ENCODE results near the gene TMEM163.

The TMEM163 gene

DNA sequence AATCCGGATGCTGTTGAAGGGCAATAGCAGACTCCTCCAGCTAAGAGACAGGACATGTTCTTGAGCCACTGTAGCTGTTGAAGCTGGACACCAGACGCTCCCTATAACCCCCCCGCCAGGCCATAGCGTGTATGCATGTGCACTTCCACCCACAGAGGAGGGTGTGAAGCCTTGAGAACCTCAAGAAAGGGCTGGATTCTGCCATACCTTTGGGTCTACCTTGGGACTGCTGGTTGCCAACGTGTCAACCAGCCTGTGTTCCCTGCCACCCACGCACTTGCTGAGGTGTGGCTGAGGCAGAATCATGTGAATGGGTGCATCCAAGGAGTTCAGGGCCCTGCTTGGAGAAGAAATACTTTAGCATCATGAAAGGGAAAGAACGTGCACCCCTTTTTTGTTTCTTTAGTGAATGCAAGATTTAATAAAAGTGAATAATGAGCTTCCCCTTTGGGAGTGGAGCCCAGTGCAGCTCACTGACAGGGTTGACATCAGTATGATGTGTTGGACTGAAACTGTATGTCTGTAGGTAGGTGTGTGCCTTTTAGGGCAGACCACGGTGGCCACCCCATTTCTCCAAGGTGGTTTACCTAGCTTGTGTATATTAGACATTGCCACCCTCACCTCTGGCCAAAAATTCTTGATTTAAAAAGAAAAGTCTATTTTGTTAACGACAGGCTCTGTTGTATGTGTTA is 266.6 kb downstream of the TMEM163 start:
- no peaks in the 10 kb centered on the region for H3K27me3 ChIP-seq (ENCODE audit: insufficient read depth, low read length)
- no peak overlapping the region for H3K27ac ChIP-seq (ENCODE audit: low read depth, low read length)
- WGBS: 94% methylated on average over 7 of the region's 9 CpGs
- no peaks in the 10 kb centered on the region for H3K4me1 ChIP-seq (ENCODE audit: insufficient read depth, low read length)
- H3K36me3 ChIP-seq (ENCODE audit: insufficient read depth, low read length): no peaks in the 10 kb centered on the region
- no peaks in the 10 kb centered on the region for H3K9me3 ChIP-seq (ENCODE audit: insufficient read depth, low read depth, low read length)
- H3K9ac ChIP-seq (ENCODE audit: low read depth, low read length): no peak overlapping the region
- H3K4me3 ChIP-seq (ENCODE audit: low read length): no peak overlapping the region

DNA sequence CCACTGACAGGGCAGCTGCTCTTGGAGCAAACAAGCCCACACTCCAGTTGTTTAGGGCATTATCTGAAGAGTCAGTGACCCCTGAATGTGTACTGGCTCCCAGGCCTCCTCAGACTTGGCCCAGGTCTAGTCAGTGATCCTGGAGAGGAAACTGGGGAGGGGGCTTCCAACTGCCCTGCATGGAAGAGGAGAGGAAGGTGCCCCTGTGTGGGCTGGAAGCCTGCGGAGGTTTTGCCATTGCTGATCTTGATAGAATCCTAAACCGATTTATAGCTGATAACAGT is 267.5 kb downstream of the TMEM163 start:
- no peaks in the 10 kb centered on the region for H3K27me3 ChIP-seq (ENCODE audit: insufficient read depth, low read length)
- H3K9me3 ChIP-seq (ENCODE audit: insufficient read depth, low read depth, low read length): no peaks in the 10 kb centered on the region
- no peak overlapping the region for H3K4me3 ChIP-seq (ENCODE audit: low read length)
- 73% methylated on average over 2 of the region's 2 CpGs for WGBS
- H3K27ac ChIP-seq (ENCODE audit: low read depth, low read length): no peak overlapping the region
- no peaks in the 10 kb centered on the region for H3K36me3 ChIP-seq (ENCODE audit: insufficient read depth, low read length)
- H3K9ac ChIP-seq (ENCODE audit: low read depth, low read length): no peak overlapping the region
- H3K4me1 ChIP-seq (ENCODE audit: insufficient read depth, low read length): no peaks in the 10 kb centered on the region

DNA sequence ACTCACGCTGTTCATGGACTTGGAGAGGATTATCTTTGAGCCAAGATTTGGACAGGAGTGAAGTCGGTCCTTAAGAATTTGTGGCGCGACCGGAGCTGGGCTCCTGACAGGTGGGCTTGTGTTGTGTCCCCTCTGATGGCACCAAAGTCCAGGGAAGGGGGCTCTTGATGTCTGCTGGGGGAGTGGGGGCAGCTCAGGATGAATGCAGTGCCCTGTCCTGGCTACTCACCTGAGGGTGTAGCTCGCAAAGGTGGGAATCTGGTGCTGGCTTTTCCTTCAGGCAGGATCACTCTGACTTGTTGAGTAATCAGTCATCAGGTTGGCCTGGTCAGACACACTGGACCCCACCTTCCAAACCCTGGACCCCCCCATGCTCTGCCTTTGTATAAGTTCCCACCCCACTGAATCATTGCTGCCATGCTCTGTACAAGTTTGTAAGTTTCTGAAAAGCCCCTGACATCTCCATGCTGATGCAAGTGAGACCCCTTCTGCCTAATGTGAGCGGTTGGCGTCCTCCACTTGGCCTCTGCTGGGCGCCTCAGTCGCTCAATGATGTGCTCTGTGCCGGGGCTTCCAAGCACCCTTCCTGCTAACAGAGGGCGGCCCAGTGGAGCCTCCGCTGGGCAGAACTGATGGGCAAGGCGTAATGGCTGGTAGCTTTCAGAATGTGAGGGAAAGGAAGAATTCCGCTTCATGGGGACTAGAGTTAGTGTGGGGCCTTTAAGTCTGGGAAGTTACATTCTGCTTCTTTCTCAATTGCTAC is 268.9 kb downstream of the TMEM163 start:
- Histone ChIP-seq H3K4me1 (ENCODE audit: insufficient read depth, low read length) (no peaks in the 10 kb centered on the region), H3K27me3 (ENCODE audit: insufficient read depth, low read length) (no peaks in the 10 kb centered on the region), H3K27ac (ENCODE audit: low read depth, low read length) (no peak overlapping the region), H3K9me3 (ENCODE audit: insufficient read depth, low read depth, low read length) (no peaks in the 10 kb centered on the region), H3K9ac (ENCODE audit: low read depth, low read length) (no peak overlapping the region), H3K4me3 (ENCODE audit: low read length) (no peak overlapping the region), H3K36me3 (ENCODE audit: insufficient read depth, low read length) (no peaks in the 10 kb centered on the region)
- 96% methylated on average over 15 of the region's 15 CpGs for WGBS

DNA sequence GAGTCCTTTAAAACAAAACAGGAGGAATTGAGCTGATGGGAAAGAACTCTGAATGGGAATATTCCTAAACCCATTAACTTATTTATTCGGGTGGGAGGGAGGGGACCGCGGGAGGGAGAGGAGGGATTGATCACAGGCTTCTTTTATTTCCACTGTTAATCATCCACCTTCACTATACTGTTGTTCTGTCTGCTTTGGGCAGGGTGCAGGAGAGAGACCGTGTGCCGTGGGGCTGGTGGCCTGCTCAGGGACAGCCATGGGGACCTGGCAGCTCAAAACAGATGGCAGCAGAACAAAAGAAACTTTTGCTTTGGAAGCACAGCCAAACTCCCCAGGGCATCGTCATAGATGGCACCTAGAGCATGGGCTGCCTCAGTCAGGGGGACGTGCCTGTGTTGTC is 269.6 kb downstream of the TMEM163 start:
- Histone ChIP-seq H3K36me3 (ENCODE audit: insufficient read depth, low read length) (no peaks in the 10 kb centered on the region), H3K4me1 (ENCODE audit: insufficient read depth, low read length) (no peaks in the 10 kb centered on the region), H3K27ac (ENCODE audit: low read depth, low read length) (no peak overlapping the region), H3K4me3 (ENCODE audit: low read length) (no peak overlapping the region), H3K9ac (ENCODE audit: low read depth, low read length) (no peak overlapping the region), H3K9me3 (ENCODE audit: insufficient read depth, low read depth, low read length) (no peaks in the 10 kb centered on the region), H3K27me3 (ENCODE audit: insufficient read depth, low read length) (no peaks in the 10 kb centered on the region)
- WGBS: 93% methylated on average over 4 of the region's 7 CpGs

- 96% methylated on average over 6 of the region's 6 CpGs for WGBS
- Histone ChIP-seq H3K36me3 (ENCODE audit: insufficient read depth, low read length) (no peaks in the 10 kb centered on the region), H3K9ac (ENCODE audit: low read depth, low read length) (no peak overlapping the region), H3K27me3 (ENCODE audit: insufficient read depth, low read length) (no peaks in the 10 kb centered on the region), H3K4me3 (ENCODE audit: low read length) (no peak overlapping the region), H3K9me3 (ENCODE audit: insufficient read depth, low read depth, low read length) (no peaks in the 10 kb centered on the region), H3K4me1 (ENCODE audit: insufficient read depth, low read length) (no peaks in the 10 kb centered on the region), H3K27ac (ENCODE audit: low read depth, low read length) (no peak overlapping the region)
Observed at GRCh38 chr2:134448650-134449049, 270.1 kb downstream of the TMEM163 start.

GRCh38 chr2:134447669-134448068 is 271.1 kb downstream of the TMEM163 start:
- Histone ChIP-seq H3K4me1 (ENCODE audit: insufficient read depth, low read length) (no peaks in the 10 kb centered on the region), H3K27ac (ENCODE audit: low read depth, low read length) (no peak overlapping the region), H3K9me3 (ENCODE audit: insufficient read depth, low read depth, low read length) (no peaks in the 10 kb centered on the region), H3K27me3 (ENCODE audit: insufficient read depth, low read length) (no peaks in the 10 kb centered on the region), H3K36me3 (ENCODE audit: insufficient read depth, low read length) (no peaks in the 10 kb centered on the region), H3K9ac (ENCODE audit: low read depth, low read length) (no peak overlapping the region), H3K4me3 (ENCODE audit: low read length) (no peak overlapping the region)
- 87% methylated on average over 4 of the region's 4 CpGs for WGBS

DNA sequence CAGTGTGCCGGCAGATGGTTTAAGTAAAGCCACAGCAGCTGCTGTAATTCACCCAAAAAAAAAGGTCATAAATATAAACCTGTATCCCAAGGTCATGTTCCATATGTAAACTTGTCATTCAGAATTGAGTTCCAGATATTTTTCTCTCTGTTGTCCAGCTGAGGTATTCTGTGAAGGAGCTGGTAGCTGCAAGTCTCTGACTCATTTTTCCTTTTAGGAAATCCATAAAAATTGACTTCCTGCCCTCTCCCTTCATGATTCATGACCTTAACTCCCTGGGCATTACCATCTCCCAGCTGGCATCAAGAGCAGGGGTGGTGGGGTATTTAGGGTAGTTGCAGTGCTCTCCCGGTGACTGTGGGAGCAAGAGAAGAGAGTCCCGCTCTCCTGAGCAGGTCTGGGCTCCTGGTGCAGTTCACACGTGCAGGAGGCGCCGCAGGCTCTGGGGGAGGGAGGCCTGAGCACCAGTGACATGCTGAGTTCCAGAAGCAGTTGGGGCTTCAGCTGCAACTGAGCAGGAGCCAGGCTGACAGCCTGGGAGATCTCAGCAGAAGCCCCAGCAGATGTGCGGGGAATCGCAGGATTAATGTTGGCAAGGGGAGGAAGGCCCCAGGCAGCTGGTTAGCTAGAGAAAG is 272.3 kb downstream of the TMEM163 start:
- Histone ChIP-seq H3K36me3 (ENCODE audit: insufficient read depth, low read length) (no peaks in the 10 kb centered on the region), H3K4me1 (ENCODE audit: insufficient read depth, low read length) (no peaks in the 10 kb centered on the region), H3K9me3 (ENCODE audit: insufficient read depth, low read depth, low read length) (no peaks in the 10 kb centered on the region)

DNA sequence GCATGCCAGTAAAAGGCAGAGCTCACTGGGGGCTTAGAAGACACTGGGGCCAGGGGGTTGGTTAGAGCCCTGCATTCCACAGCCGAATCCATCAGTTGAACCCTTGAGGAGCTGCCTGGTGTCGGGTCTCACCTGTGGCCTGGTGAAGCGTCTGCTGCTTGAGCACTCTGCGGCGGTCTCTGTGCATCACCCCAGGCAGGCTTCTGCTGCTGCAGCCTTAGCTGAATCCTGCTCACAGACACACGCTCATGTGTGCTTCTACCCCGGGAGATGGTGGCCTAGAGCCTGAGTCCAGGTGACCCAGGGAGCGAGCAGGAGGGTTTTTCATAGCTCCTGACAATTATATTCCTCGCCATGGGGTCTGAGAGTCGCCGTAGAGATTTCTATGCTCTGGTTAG is 272.8 kb downstream of the TMEM163 start:
- WGBS: 94% methylated on average over 11 of the region's 11 CpGs
- Histone ChIP-seq H3K27ac (ENCODE audit: low read depth, low read length) (no peak overlapping the region), H3K36me3 (ENCODE audit: insufficient read depth, low read length) (no peaks in the 10 kb centered on the region), H3K9me3 (ENCODE audit: insufficient read depth, low read depth, low read length) (no peaks in the 10 kb centered on the region), H3K27me3 (ENCODE audit: insufficient read depth, low read length) (no peaks in the 10 kb centered on the region), H3K4me3 (ENCODE audit: low read length) (no peak overlapping the region), H3K4me1 (ENCODE audit: insufficient read depth, low read length) (no peaks in the 10 kb centered on the region), H3K9ac (ENCODE audit: low read depth, low read length) (no peak overlapping the region)

More for the DNA sequence above, 272.3 kb downstream of the TMEM163 start:
- WGBS: 93% methylated on average over 8 of the region's 8 CpGs
- Histone ChIP-seq H3K27me3 (ENCODE audit: insufficient read depth, low read length) (no peaks in the 10 kb centered on the region), H3K27ac (ENCODE audit: low read depth, low read length) (no peak overlapping the region), H3K9ac (ENCODE audit: low read depth, low read length) (no peak overlapping the region), H3K4me3 (ENCODE audit: low read length) (no peak overlapping the region)

GRCh38 chr2:134445116-134445515 is 273.7 kb downstream of the TMEM163 start:
- H3K27me3 ChIP-seq (ENCODE audit: insufficient read depth, low read length): no peaks in the 10 kb centered on the region
- 96% methylated on average over 4 of the region's 4 CpGs for WGBS
- no peaks in the 10 kb centered on the region for H3K9me3 ChIP-seq (ENCODE audit: insufficient read depth, low read depth, low read length)
- no peak overlapping the region for H3K9ac ChIP-seq (ENCODE audit: low read depth, low read length)
- H3K4me1 ChIP-seq (ENCODE audit: insufficient read depth, low read length): no peaks in the 10 kb centered on the region
- H3K36me3 ChIP-seq (ENCODE audit: insufficient read depth, low read length): no peaks in the 10 kb centered on the region
- H3K27ac ChIP-seq (ENCODE audit: low read depth, low read length): no peak overlapping the region
- H3K4me3 ChIP-seq (ENCODE audit: low read length): no peak overlapping the region

GRCh38 chr2:134443814-134444480 is 274.9 kb downstream of the TMEM163 start:
- H3K27me3 ChIP-seq (ENCODE audit: insufficient read depth, low read length): no peaks in the 10 kb centered on the region
- H3K9ac ChIP-seq (ENCODE audit: low read depth, low read length): no peak overlapping the region
- H3K36me3 ChIP-seq (ENCODE audit: insufficient read depth, low read length): no peaks in the 10 kb centered on the region
- no peak overlapping the region for H3K27ac ChIP-seq (ENCODE audit: low read depth, low read length)
- no peak overlapping the region for H3K4me3 ChIP-seq (ENCODE audit: low read length)
- WGBS: 92% methylated on average over 11 of the region's 11 CpGs
- H3K9me3 ChIP-seq (ENCODE audit: insufficient read depth, low read depth, low read length): no peaks in the 10 kb centered on the region
- H3K4me1 ChIP-seq (ENCODE audit: insufficient read depth, low read length): no peaks in the 10 kb centered on the region

Measured in HUES64 (cell line).